ENCODE results near the gene ARL6IP1.

DNA sequence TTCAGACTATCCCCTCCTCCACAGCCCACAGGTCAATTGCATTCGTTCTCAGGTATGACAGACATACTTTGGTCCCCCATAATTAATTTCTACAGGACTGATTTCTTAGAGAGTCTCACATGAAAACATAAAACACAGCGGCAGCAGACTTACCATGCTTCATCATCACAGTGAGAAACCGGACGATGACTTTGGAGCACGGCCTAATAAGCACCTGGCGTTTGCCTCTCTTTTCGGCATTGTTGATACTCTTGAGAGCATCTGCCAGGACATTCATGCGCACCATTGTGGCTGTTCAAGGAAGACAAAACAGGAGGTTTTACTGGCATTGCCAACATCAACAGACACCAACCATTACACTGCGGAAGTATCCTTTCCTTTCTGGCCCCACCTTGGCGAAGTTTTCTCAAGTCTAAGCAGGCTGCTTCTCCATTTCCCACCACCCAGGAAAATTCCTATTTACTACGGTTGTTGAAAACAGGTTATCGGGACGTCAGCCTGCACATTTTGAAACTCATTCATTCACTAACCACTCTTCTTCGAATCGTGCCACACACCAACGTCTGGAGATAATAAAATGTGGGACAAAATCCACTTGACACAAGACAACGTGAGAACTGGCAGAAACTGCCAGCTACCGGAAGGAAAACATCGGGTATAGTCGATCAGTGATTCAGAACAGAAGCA lies 12.4 kb downstream of the ARL6IP1 start:
- TF ChIP-seq, protein P1, sequence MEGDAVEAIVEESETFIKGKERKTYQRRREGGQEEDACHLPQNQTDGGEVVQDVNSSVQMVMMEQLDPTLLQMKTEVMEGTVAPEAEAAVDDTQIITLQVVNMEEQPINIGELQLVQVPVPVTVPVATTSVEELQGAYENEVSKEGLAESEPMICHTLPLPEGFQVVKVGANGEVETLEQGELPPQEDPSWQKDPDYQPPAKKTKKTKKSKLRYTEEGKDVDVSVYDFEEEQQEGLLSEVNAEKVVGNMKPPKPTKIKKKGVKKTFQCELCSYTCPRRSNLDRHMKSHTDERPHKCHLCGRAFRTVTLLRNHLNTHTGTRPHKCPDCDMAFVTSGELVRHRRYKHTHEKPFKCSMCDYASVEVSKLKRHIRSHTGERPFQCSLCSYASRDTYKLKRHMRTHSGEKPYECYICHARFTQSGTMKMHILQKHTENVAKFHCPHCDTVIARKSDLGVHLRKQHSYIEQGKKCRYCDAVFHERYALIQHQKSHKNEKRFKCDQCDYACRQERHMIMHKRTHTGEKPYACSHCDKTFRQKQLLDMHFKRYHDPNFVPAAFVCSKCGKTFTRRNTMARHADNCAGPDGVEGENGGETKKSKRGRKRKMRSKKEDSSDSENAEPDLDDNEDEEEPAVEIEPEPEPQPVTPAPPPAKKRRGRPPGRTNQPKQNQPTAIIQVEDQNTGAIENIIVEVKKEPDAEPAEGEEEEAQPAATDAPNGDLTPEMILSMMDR (conservative IDR thresholded peaks at IDR 0.05 in 1 of 2, IDR thresholded peaks at IDR 0.05 in 1 of 2; ENCODE audit: extremely low read depth in 1 of 2, insufficient read depth in 1 of 2, low read depth in 1 of 2, low read length in 2 of 2): no peak
- no peak for TF ChIP-seq EZH2 (IDR thresholded peaks at IDR 0.05; ENCODE audit: borderline replicate concordance, low read length)
